M059J (cell line): Measurements from ENCODE around the gene CCDC40. TPM values are rescaled to one million over a fixed set of nuclear protein-coding genes. Genes with fewer than 3 reads are reported as not detected.

ENCODE experiments used
- DNase-seq: peaks from one replicate; pipeline ENCODE4 v3.0.0-alpha.2; 2012; ENCODE audit warnings: low read depth
- total RNA-seq: library from RNA; depleted of rRNA; stranded (reverse); fragments of >200 nt; shearing (Covaris generic); gene quantifications from 2 replicates; pipeline ENCODE4 v1.2.3, GENCODE V29; 2014

Gene CCDC40
- total RNA-seq, 1 experiment from 2014 or later: 0.94 TPM

- no peak for DNase-seq
Observed at GRCh38 chr17:80114758-80115157, 78.3 kb downstream of the CCDC40 start.

GRCh38 chr17:80115159-80115558 is 78.7 kb downstream of the CCDC40 start:
- no peak for DNase-seq

- no peak for DNase-seq
Observed at GRCh38 chr17:80116276-80116920, 80.0 kb downstream of the CCDC40 start.

DNA sequence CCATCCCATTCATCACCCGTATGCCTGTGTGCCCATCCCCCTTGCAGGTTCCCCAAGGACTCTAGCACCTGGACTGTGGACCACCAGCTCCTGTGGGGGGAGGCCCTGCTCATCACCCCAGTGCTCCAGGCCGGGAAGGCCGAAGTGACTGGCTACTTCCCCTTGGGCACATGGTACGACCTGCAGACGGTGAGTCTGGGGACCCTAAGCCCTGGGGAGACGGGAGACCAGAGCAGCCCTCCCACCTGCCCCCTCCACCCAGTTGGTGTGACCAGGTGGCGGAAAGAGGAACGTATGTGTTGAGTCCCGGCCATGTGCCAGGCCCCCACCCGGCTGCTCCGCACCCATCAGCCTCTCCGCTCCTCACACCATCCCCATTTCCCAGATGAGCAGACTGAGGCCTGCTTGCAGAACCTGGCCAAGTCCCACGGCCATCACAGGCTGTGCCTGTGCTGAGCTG is 80.5 kb downstream of the CCDC40 start:
- no peak for DNase-seq

DNA sequence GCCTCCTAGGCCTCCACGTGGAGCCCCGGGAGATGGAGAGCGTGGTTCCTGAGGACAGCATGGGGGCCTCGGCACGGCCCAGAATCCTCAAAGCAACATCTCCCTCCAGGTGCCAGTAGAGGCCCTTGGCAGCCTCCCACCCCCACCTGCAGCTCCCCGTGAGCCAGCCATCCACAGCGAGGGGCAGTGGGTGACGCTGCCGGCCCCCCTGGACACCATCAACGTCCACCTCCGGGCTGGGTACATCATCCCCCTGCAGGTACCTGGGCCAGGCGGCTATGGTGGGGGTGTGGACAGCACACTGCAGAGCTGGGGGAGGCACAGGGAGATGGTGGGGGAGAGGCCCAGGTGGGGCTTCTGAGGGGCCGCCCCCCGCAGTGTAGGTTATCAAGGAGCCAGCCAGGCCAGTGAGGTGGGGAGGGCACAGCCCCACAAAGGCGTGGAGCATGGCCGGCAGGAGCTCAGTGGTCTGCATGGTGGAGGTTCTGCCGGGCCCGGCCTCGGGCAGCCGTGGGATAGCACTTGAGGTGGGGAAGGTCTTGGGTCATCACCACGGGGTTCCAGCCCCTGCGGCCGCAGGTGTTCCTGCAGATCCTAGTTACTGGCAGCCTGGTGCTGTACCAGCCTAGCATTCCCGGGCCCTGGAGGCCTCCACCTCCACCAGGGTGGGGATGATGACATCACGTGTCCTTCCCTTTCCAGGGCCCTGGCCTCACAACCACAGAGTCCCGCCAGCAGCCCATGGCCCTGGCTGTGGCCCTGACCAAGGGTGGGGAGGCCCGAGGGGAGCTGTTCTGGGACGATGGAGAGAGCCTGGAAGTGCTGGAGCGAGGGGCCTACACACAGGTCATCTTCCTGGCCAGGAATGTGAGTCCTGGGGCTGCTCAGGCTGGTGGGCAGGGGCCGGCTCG is 81.3 kb downstream of the CCDC40 start:
- DNase-seq: no peak

GRCh38 chr17:80118601-80119270 is 82.3 kb downstream of the CCDC40 start:
- DNase-seq: no peak

- DNase-seq: no peak
Observed at GRCh38 chr17:80119271-80119791, 82.9 kb downstream of the CCDC40 start.

GRCh38 chr17:80119839-80120238 is 83.4 kb downstream of the CCDC40 start:
- DNase-seq: no peak

GRCh38 chr17:80122026-80122575 is 85.7 kb downstream of the CCDC40 start:
- DNase-seq: no peak

DNA sequence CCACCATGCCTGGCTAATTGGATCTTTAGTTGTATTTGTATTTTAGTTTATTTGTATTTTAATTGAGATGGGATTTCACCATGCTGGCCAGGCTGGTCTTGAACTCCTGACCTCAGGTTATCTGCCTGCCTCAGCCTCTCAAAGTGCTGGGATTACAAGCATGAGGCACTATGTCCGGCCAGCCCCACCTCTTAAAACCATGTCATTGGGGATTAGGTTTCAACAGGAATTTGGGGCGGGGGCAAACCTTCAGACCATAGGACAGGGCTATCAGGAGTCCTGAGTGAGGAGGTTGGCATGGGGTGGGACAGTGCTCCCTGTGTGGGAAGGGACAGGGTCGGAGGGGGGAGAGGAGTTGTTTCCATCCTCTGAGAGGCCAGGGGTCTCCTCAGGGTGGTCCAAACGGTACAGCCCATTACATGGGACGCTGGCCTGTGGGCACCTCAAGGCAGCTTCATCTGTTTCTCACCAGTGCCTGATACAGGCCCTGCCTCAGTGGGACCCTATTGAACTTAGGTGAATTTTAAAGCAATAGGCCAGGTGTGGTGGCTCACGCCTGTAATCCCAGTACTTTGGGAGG is 86.6 kb downstream of the CCDC40 start:
- DNase-seq: no peak

- peak; percentile 69 for DNase-seq
Observed at GRCh38 chr17:80123791-80124190, 87.3 kb downstream of the CCDC40 start.

- no peak for DNase-seq
Observed at GRCh38 chr17:80124351-80124981, 88.0 kb downstream of the CCDC40 start.

DNA sequence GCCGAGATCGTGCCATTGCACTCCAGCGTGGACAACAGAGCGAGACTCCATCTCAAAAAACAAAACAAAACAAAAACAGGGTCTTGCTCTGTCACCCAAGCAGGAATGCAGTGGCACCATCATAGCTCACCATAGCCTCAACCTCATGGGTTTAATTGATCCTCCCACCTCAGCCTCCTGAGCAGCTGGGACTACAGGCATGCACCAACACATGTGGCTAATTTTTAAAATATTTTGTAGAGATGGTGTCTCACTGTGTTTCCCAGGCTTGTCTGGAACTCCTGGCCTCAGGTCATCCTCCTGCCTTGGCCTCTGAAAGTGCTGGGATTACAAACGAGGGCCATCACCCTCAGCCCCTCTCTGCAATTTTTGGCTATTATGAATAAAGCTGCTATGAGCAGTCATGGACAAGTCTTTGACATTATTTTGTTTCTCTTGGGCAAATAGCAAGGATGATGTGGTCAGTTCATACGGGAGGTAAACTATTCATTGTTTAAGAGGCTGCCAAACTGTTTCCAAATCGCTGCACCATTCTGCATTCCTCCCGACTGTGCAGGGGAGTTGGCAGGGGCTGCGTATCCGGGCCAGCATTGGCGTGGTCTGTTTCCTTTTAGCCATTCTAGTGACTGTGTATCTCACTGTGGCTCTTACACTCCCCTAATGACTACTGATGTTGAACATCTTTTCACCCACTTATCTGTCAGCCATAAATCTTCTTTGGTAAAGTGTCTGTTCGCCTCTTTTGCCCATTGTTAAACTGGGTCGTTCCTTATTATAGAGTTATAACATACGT is 89.4 kb downstream of the CCDC40 start:
- peak; percentile 27 for DNase-seq

DNA sequence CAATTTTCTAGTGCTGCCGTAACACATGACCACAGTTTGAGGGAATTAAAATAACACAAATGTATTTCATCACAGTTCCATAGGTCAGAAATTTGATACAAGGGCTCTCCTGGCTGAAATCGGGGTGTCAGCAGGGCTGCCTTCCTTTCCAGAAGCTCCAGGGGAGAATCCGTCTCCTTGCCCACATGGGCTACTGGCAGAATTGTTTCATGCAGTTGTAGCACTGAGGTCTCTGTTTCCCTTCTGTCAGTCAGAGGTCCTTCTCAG is 89.9 kb downstream of the CCDC40 start:
- DNase-seq: no peak

DNA sequence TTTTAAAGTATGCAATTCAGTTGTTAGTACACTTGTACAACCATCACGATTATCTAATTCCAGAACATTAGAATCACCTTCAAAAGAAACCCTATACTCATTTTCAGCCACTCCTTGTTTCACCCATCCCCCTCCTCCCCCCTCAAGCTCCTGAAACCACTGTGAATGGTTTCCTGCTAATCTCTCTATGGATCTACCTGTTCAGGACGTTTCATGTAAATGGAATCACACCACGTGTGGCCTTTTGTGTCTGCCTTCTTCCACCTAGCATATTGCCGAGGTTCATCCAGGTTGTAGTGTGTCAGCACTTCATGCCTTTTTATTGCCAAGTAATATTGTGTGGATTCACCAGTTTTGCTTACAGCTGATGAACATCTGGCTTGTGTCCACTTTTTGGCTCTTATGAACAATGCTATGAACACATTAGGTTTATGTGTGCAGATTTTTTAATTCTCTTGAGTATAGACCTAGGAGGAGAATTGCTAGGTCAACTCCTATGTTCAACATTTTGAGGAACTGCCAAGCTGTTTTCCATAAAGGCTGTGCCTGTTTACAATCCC is 92.6 kb downstream of the CCDC40 start:
- no peak for DNase-seq

DNA sequence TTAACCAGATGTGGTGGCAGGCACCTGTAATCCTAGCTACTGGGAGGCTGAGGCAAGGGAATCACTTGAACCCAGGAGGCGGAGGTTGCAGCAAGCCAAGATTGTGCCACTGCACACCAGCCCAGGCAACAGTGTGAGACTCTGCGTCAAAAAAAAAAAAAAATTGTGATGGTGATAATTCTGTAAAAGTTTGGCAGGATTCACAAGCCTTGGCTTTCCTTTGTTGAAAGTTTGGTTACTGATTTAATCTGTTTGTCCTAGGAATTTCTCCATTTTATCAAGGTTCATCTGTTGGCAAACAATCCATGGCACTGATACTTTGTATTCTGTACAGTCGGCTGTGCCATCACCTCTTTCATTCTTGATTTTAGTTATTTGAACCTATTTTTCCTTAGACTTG is 94.5 kb downstream of the CCDC40 start:
- no peak for DNase-seq

DNA sequence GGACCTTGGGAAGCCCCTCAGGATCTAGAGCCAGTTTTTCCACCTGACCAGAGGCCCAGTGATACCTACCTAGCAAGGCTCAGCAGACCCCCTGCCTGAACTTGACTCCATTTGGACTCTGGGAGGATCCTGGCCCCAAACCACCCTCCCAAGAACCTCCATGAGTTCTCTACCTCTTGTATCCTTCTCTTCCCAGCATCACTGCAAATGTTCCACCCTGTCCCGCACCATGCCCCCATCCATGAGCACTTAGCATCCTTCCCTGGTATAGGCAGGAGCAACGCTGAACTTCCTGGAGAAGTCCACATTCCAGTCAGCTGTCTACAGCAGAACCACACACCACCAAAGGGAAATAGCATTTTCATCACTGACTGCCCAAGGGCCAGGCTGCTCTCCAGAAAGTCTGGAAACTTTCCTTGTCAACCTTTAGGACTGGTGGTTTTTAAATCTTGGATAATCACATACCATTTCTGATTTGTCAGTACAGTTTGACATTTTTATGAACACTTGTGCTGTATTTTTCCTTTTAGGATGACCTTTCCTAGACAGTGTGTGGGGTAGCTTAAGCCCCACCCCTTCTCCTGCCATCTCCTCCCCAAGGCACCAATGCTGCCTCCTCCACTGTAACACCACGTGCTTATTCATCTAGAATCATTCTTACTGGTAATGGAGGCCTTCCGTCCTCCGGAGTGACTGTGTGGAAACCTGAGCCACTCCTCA is 96.6 kb downstream of the CCDC40 start:
- DNase-seq: no peak

- DNase-seq: no peak
Observed at GRCh38 chr17:80133626-80133970, 97.2 kb downstream of the CCDC40 start.

- DNase-seq: no peak
Observed at GRCh38 chr17:80137131-80137530, 100.7 kb downstream of the CCDC40 start.
